GM12892 (cell line): ENCODE data around the gene TENM4.

Experiments used
- POLR2A ChIP-seq: IDR thresholded peaks from 2 replicates; pipeline ENCODE4 v1.6.1; 2011; ENCODE audit warnings: low read depth, low read length, control low read depth
- POLR2AphosphoS5 ChIP-seq: IDR thresholded peaks from 2 replicates; pipeline ENCODE4 v1.6.1; 2011; ENCODE audit warnings: low read depth, low read length, control low read depth

DNA sequence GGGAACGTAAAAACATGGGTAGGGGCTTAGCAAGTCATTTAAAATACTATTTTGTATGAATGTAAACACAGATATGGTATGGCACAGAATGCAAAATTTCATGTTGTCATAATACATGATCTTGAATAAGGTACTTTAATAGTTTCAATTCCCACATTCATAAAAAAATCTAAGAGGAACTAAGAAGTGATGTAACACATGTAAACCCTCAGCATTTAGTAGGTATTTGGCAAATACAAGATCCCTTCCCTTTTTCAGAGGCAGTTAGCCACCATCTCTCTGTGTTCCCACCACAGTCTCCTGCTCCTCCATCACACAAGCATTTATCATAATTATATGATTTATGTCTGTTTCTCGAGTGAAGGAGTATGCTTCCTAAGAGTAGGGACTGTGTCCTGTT lies 251.8 kb downstream of the TENM4 start:
- TF ChIP-seq POLR2A (no peak), POLR2AphosphoS5 (no peak)
